ENCODE results near the gene CEP128.

DNA sequence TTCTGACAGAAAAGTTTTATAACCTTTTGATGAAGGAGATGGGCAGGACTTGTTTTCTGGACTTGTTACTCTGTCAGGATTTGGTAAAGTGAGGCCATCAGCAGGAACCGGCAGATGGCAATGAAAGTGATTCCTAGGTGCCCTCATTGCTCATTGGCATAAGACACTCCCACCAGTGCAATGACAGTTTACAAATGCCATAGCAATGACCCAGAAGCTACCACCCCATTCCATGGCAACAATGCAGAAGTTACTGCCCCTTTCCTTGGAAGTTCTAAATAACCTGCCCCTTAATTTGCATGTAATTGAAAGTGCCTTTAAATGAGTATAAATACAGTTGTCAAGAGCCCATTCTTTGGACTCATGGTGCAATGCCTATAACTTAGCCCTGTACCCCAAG, 222.6 kb downstream of the CEP128 start:
- TF ChIP-seq YY1 (IDR thresholded peaks at IDR 0.05; ENCODE audit: insufficient read depth, insufficient read length) (no peak), ZNF274 (IDR thresholded peaks at IDR 0.05; ENCODE audit: low read depth, low read length) (no peak)
